T-helper 2 cell treated with Interferon-gamma antibody and Interleukin-4, amounts not matched to agents 100 ng/mL and 5 ng/mL, for 36 hours (primary cell): Measurements from ENCODE around the gene SYT5. TPM values are rescaled to one million over a fixed set of nuclear protein-coding genes. Genes with fewer than 3 reads are reported as not detected.

Experiments used
- intact Hi-C: fragments of 100-400 bp; cut with micrococcal nuclease; formaldehyde crosslinking; loops from one replicate; pipeline ENCODE4 v1.15.1; 2023
- total RNA-seq: library from RNA; stranded (reverse); gene quantifications from 2 replicates; pipeline ENCODE4 v1.2.3, GENCODE V29; 2022

Gene SYT5
- total RNA-seq, 1 donor from 2014 or later = not detected

DNA sequence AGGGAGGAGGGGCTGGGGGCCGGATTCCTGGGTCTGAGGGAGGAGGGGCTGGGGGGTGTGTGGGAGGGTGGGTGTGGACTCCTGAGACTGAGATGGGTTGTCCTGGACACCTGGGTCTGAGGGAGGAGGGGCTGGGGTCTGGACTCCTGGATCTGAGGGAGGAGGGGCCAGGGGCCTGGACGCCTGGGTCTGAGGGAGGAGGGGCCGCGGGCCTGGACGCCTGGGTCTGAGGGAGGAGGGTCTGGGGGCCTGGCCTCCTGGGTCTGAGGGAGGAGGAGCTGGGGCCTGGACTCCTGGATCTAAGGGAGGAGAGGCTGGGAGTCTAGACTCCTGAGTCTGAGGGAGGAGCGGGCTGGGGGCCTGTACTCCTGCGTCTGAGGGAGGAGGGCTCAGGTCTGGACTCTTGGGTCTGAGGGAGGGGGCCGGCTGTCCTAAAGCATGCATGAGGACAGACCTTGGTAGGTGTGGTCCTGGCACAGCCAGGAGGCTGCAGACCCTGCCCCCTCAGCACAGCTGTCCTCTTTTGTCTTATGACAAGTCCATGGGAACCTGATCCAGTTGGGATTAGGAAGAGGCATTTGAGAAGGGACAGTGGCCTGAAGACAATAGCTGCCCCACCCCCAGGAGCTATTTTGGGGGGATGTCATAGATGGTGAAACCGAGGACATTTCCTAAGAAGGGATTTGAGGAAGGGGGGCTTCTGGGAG is 32.4 kb downstream of the SYT5 start:
- intact Hi-C loops = loop anchor here (10.0 kb wide), 1 partner anchor 307 kb away; no protein-coding TSS in a partner anchor

DNA sequence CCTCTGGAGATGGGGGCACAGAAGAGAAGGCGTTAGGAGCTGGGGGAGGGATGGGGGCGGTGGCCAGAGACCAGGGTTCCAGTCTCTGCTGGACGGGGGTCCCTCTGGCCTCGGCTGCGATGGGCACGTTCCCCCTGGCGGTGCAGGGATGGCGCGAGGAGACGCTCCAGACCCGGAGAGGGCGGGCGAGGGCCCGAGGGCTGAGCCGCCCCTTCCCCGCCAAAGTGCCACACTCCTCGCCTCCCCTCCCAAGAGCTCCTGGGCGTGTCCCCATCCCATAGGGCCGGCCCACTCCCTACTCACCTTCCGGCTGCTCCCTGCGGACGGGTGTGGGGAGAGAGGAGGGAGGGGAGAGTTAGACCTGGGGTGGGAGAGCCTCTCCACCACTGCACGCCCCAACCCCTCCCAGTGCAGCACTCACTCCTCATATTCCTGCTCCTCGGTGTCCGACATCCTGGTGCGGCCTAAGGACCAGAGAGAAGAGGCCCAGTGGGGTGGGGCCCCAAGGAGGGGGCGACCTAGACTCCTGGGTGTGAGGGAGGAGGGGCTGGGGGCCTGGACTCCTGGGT is 33.3 kb downstream of the SYT5 start:
- intact Hi-C loops = loop anchor here (10.0 kb wide), 1 partner anchor 308 kb away; no protein-coding TSS in a partner anchor

GRCh38 chr19:55146078-55146704 is 33.9 kb downstream of the SYT5 start:
- intact Hi-C loops = loop anchor here (10.0 kb wide), 1 partner anchor 309 kb away; no protein-coding TSS in a partner anchor

GRCh38 chr19:55145232-55145631 is 34.9 kb downstream of the SYT5 start:
- intact Hi-C loops = loop anchor here (10.0 kb wide), 1 partner anchor 310 kb away; no protein-coding TSS in a partner anchor

GRCh38 chr19:55141696-55142095 is 38.4 kb downstream of the SYT5 start:
- intact Hi-C loops = loop anchor here (10.0 kb wide), 1 partner anchor 313 kb away; no protein-coding TSS in a partner anchor

GRCh38 chr19:55137915-55138314 is 42.2 kb downstream of the SYT5 start:
- intact Hi-C loops = no loop called here

DNA sequence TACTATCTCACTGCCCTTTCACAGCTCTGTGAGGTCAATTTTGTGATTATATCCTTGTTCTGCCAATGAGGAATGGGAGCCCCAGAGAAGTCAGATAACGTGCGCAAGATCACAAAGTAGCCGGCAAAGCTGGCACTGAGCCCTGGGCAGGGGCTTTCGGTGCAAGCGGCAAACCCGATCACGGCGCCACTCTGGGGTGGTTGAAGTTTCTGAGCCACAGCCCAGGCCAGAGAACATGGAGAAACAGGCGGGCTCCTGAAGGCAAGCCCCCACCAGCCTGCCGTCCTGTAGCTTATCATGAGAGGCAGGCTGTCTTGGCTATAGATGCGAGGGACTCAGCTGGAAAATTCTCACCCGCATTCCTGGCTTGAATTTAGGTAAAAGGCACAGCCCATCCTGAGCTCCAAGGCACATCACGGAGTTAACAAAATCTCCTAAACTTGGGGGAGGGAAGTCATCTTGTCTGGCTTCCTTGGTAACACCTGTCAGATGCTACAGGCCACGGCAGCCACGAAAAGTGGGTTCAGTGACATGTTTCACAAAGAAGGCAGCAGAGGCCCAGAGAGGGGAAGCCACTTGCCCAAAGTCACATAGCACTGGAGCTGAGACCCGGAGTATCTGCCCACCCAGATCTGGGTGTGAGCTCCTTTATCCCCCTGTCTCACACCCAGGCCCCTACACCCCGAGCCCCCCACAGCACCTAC is 43.5 kb downstream of the SYT5 start:
- intact Hi-C loops = no loop called here

- intact Hi-C loops = no loop called here
Measured at GRCh38 chr19:55134736-55135135, 45.4 kb downstream of the SYT5 start.

- intact Hi-C loops = no loop called here
Measured at GRCh38 chr19:55133639-55134444, 46.2 kb downstream of the SYT5 start.

GRCh38 chr19:55132453-55133129 is 47.5 kb downstream of the SYT5 start:
- intact Hi-C loops = no loop called here

DNA sequence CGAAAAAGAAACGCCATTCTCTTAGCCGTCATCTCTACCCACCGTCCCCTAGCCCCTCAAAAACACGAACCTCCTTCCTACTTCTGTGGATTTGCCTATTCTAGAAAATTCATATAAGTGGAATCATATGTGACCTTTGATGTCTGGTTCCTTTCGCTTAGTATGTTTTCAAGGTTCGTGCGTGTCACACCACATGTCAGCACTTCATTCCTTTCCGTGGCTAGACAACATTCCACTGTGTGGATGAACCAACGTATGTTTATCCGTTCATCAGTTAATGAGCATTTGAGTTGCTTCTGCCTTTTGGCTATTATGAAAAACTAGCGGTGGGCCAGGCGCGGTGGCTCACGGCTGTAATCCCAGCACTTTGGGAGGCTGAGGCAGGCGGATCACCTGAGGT is 48.7 kb downstream of the SYT5 start:
- intact Hi-C loops = no loop called here

Other genes starting within 250 kb of the SYT5 start
- not detected in 2 replicates for gene NLRP7, start 232.8 kb downstream of the SYT5 start, total RNA-seq
- gene NLRP2, start 213.9 kb downstream of the SYT5 start, total RNA-seq = 13.5 and 17.9 TPM in 2 replicates
- gene GP6, start 142.0 kb downstream of the SYT5 start, total RNA-seq = 0.36 and 0.43 TPM in 2 replicates
- 16.5 and 18.4 TPM in 2 replicates for gene RDH13, start 117.1 kb downstream of the SYT5 start, total RNA-seq
- 4.0 and 4.8 TPM in 2 replicates for gene EPS8L1, start 104.4 kb downstream of the SYT5 start, total RNA-seq
- 132 and 136 TPM in 2 replicates for gene PPP1R12C, start 62.7 kb downstream of the SYT5 start, total RNA-seq
- 0.34 and 0.48 TPM in 2 replicates for gene TNNT1, start 31.1 kb downstream of the SYT5 start, total RNA-seq
- gene TNNI3, start 22.6 kb downstream of the SYT5 start, total RNA-seq = not detected in 2 replicates
- gene DNAAF3, start 13.7 kb downstream of the SYT5 start, total RNA-seq = 0.18 TPM in 1 of 2 replicates, not detected in the other
- not detected in 2 replicates for gene PTPRH, start 29.2 kb upstream of the SYT5 start, total RNA-seq
- gene TMEM86B, start 48.5 kb upstream of the SYT5 start, total RNA-seq = 9.4 and 9.6 TPM in 2 replicates
- 218 and 224 TPM in 2 replicates for gene PPP6R1, start 78.7 kb upstream of the SYT5 start, total RNA-seq
- 35.6 and 35.7 TPM in 2 replicates for gene HSPBP1, start 99.8 kb upstream of the SYT5 start, total RNA-seq
- 4.9 and 5.3 TPM in 2 replicates for gene BRSK1, start 103.7 kb upstream of the SYT5 start, total RNA-seq
- 0.39 and 0.89 TPM in 2 replicates for gene TMEM150B, start 145.1 kb upstream of the SYT5 start, total RNA-seq
- 17.5 and 18.9 TPM in 2 replicates for gene KMT5C, start 159.6 kb upstream of the SYT5 start, total RNA-seq
- gene COX6B2, start 174.4 kb upstream of the SYT5 start, total RNA-seq = 0.45 and 0.64 TPM in 2 replicates
- not detected in 2 replicates for gene GARIN5B, start 183.0 kb upstream of the SYT5 start, total RNA-seq
- gene IL11, start 190.2 kb upstream of the SYT5 start, total RNA-seq = 0.55 and 0.61 TPM in 2 replicates
- gene TMEM190, start 196.5 kb upstream of the SYT5 start, total RNA-seq = not detected in 2 replicates
- gene TMEM238, start 204.0 kb upstream of the SYT5 start, total RNA-seq = 10.3 and 11.7 TPM in 2 replicates
- gene RPL28, start 205.6 kb upstream of the SYT5 start, total RNA-seq = 2,481 and 2,547 TPM in 2 replicates
- 213 and 217 TPM in 2 replicates for gene UBE2S, start 227.5 kb upstream of the SYT5 start, total RNA-seq